HG03520 (cell line): ENCODE data around the gene AMOTL1.

Experiments used
- ATAC-seq: cut with Tn5 transposase; IDR thresholded peaks from one replicate; pipeline ENCODE4 v1.9.1; 2021; ENCODE audit warnings: mild to moderate bottlenecking, moderate library complexity; ENCODE audit not compliant: unreplicated experiment

AMOTL1 gene

GRCh38 chr11:94820480-94820879, 52.3 kb downstream of the AMOTL1 start:
- no peak for ATAC-seq

GRCh38 chr11:94821439-94821838, 53.3 kb downstream of the AMOTL1 start:
- ATAC-seq, result no peak

GRCh38 chr11:94822080-94822479, 53.9 kb downstream of the AMOTL1 start:
- ATAC-seq, result no peak

GRCh38 chr11:94823102-94823732, 55.1 kb downstream of the AMOTL1 start:
- ATAC-seq, result no peak

- ATAC-seq, result no peak
These were observed 56.9 kb downstream of the AMOTL1 start for GRCh38 chr11:94825031-94825430.

- no peak for ATAC-seq
These were observed 57.3 kb downstream of the AMOTL1 start for GRCh38 chr11:94825481-94825880.

GRCh38 chr11:94826415-94826814, 58.3 kb downstream of the AMOTL1 start:
- no peak for ATAC-seq

- ATAC-seq, result no peak
These were observed 59.9 kb downstream of the AMOTL1 start for GRCh38 chr11:94828088-94828487.

- ATAC-seq, result no peak
These were observed 62.8 kb downstream of the AMOTL1 start for GRCh38 chr11:94830722-94831510.

GRCh38 chr11:94831529-94831928, 63.4 kb downstream of the AMOTL1 start:
- ATAC-seq, result no peak

- no peak for ATAC-seq
These were observed 64.6 kb downstream of the AMOTL1 start for GRCh38 chr11:94832604-94833235.

GRCh38 chr11:94834911-94835593, 66.9 kb downstream of the AMOTL1 start:
- ATAC-seq, result no peak

- no peak for ATAC-seq
These were observed 67.4 kb downstream of the AMOTL1 start for GRCh38 chr11:94835594-94835927.

- ATAC-seq, result no peak
These were observed 69.2 kb downstream of the AMOTL1 start for GRCh38 chr11:94837317-94837716.

- ATAC-seq, result no peak
These were observed 70.0 kb downstream of the AMOTL1 start for GRCh38 chr11:94838027-94838731.

GRCh38 chr11:94840209-94840608, 72.1 kb downstream of the AMOTL1 start:
- no peak for ATAC-seq

- no peak for ATAC-seq
These were observed 75.9 kb downstream of the AMOTL1 start for GRCh38 chr11:94844031-94844430.

- no peak for ATAC-seq
These were observed 77.5 kb downstream of the AMOTL1 start for GRCh38 chr11:94845622-94846021.

- no peak for ATAC-seq
These were observed 81.7 kb downstream of the AMOTL1 start for GRCh38 chr11:94849839-94850238.

GRCh38 chr11:94851864-94852636, 83.9 kb downstream of the AMOTL1 start:
- no peak for ATAC-seq
